Stimulated activated CD8-positive, alpha-beta memory T cell treated with anti-CD3 and anti-CD28 coated beads, Interleukin-4, amount 100 ng/mL, for 4 hours (primary cell): ENCODE data around the gene PHYH.
A peak's percentile ranks its signal among the peaks of the same experiment; 100 is the strongest.
"Not testable (repeated sequence)": the region's sequence is repeated elsewhere in the genome, so short reads cannot be mapped to it uniquely, and the experiment has no call there.

Experiments used
- DNase-seq, 2 donors: peaks; one replicate each; pipeline ENCODE4 v3.0.0-alpha.2; 2020; ENCODE audit warnings: low read depth in 2 of 2, low spot score in 1 of 2

The PHYH gene

GRCh38 chr10:13299437-13300287, at the start of gene PHYH:
Gene PHYH, minus strand, starts transcription at chr10:13300064. Its CDS starts 22 bp downstream, at chr10:13300042.
- DNase-seq = peak; percentile 36 to 59

- peak; percentile 40 to 66 for DNase-seq
Measured at GRCh38 chr10:13348216-13349017, 48.6 kb upstream of the PHYH start, which contains the start of gene SEPHS1. Gene SEPHS1, minus strand, starts transcription at chr10:13348293. Its CDS starts 3,343 bp downstream, at chr10:13344950.

- peak; percentile 41 to 55 for DNase-seq
Measured at GRCh38 chr10:13347500-13348156, 47.8 kb upstream of the PHYH start.

- DNase-seq = no peak
Measured at GRCh38 chr10:13347043-13347499, 47.2 kb upstream of the PHYH start.

- no peak for DNase-seq
Measured at GRCh38 chr10:13346283-13347042, 46.6 kb upstream of the PHYH start.

- DNase-seq = no peak
Measured at GRCh38 chr10:13340626-13341376, 40.9 kb upstream of the PHYH start.

- DNase-seq = no peak
Measured at GRCh38 chr10:13340068-13340467, 40.2 kb upstream of the PHYH start.

- DNase-seq = no peak
Measured at GRCh38 chr10:13338390-13339110, 38.7 kb upstream of the PHYH start.

GRCh38 chr10:13337827-13338196, 37.9 kb upstream of the PHYH start:
- no peak for DNase-seq

GRCh38 chr10:13337128-13337826, 37.4 kb upstream of the PHYH start:
- DNase-seq = no peak

- DNase-seq = no peak
Measured at GRCh38 chr10:13335881-13336280, 36.0 kb upstream of the PHYH start.

- no peak for DNase-seq
Measured at GRCh38 chr10:13334556-13334955, 34.7 kb upstream of the PHYH start.

- no peak for DNase-seq
Measured at GRCh38 chr10:13331646-13332045, 31.8 kb upstream of the PHYH start.

- DNase-seq = not testable (repeated sequence)
Measured at GRCh38 chr10:13330980-13331379, 31.1 kb upstream of the PHYH start.

GRCh38 chr10:13329565-13329964, 29.7 kb upstream of the PHYH start:
- DNase-seq = no peak

- no peak for DNase-seq
Measured at GRCh38 chr10:13328613-13329012, 28.7 kb upstream of the PHYH start.

- DNase-seq = no peak
Measured at GRCh38 chr10:13328126-13328525, 28.3 kb upstream of the PHYH start.

- no peak for DNase-seq
Measured at GRCh38 chr10:13327534-13327933, 27.7 kb upstream of the PHYH start.
